K562 (cell line): ENCODE measurements around the gene GAB2. TPM values are rescaled to one million over a fixed set of nuclear protein-coding genes. Genes with fewer than 3 reads are reported as not detected.

Experiments used
- ATAC-seq: fragments of 200-7000 bp; cut with Tn5 transposase; 3 replicates; pipeline ENCODE4 v1.9.1; 2020; ENCODE audit warnings: moderate library complexity
- BruUV-seq: library from RNA; stranded (reverse); fragments of 400-500 nt; replicated peaks from 2 replicates; lab custom pipeline; 2021; lab: Mats Ljungman, UMichigan
- CTCF ChIA-PET: fragments of 300-600 bp; formaldehyde crosslinking; extraction: SDS; loops from one replicate; lab custom pipeline; 2021; ENCODE audit warnings: low intra/inter-chr PET ratio; lab: Yijun Ruan, JAX
- POLR2A ChIA-PET: fragments of 300-600, 350-650 bp; sonication (Branson Sonifier 250); formaldehyde crosslinking; extraction: SDS; loops from one replicate; lab custom pipeline; 2021; ENCODE audit warnings: antibody characterized with exemption, inconsistent platforms; lab: Yijun Ruan, JAX
- DNase-seq, 4 experiments: peaks; one replicate each; pipeline versions ENCODE4 v3.0.0 to v3.0.0-alpha.2; 2011 to 2018; ENCODE audit warnings: low spot score in 3 of 4, mixed read lengths in 3 of 4; ENCODE audit errors: extremely low read depth in 1 of 4
- FAIRE-seq: peaks from 2 replicates; lab custom pipeline; 2011; peaks lifted over from hg19 to GRCh38; lab: Jason Lieb, UNC
- H2AFZ ChIP-seq: 2 replicates; pipeline ENCODE4 v1.6.0; 2011; ENCODE audit warnings: low read depth, low read length, control low read depth, inconsistent platforms
- H3K27ac ChIP-seq: fragments of 200-600 bp; 3 replicates; pipeline ENCODE4 v1.8.0; 2011; ENCODE audit warnings: low read depth, mild to moderate bottlenecking, control low read depth, inconsistent platforms, low read length, moderate library complexity, mixed read lengths; ENCODE audit errors: extremely low read depth
- H3K27me3 ChIP-seq, 2 experiments: fragments of 300-600 bp in 1 of 2; 2 replicates in 1 of 2; 3 replicates in 1 of 2; pipeline versions ENCODE4 v1.6.0 to v1.8.0; 2011; ENCODE audit warnings: inconsistent platforms in 2 of 2, low read length in 2 of 2, mild to moderate bottlenecking in 1 of 2, mixed read lengths in 1 of 2, moderate library complexity in 1 of 2; ENCODE audit not compliant: control insufficient read depth in 2 of 2, insufficient read depth in 2 of 2
- H3K36me3 ChIP-seq: fragments of 300-600 bp; 3 replicates; pipeline ENCODE4 v1.8.0; 2011; ENCODE audit warnings: mild to moderate bottlenecking, low read length, inconsistent platforms; ENCODE audit not compliant: control insufficient read depth, insufficient read depth
- H3K4me1 ChIP-seq, 2 experiments: fragments of 200-600 bp in 1 of 2; replicated peaks in 1 of 2; 2 replicates in 1 of 2; 3 replicates in 1 of 2; pipeline versions ENCODE4 v1.5.1 to v1.8.0; 2011; ENCODE audit warnings: inconsistent platforms in 2 of 2, low read length in 2 of 2, mild to moderate bottlenecking in 1 of 2, mixed read lengths in 1 of 2, moderate library complexity in 1 of 2; ENCODE audit not compliant: control insufficient read depth in 2 of 2, insufficient read depth in 2 of 2
- H3K4me2 ChIP-seq: 2 replicates; pipeline ENCODE4 v1.6.1; 2011; ENCODE audit warnings: low read length, control low read depth, inconsistent platforms, mixed read lengths; ENCODE audit not compliant: insufficient read depth
- H3K4me3 ChIP-seq: fragments of 200-600 bp; sonication (generic), shearing (Covaris generic); 2 replicates; pipeline ENCODE4 v1.5.1; 2016; ENCODE audit warnings: control low read depth, inconsistent platforms
- H3K79me2 ChIP-seq: fragments of 200-600 bp; 3 replicates; pipeline ENCODE4 v1.8.0; 2011; ENCODE audit warnings: low read length, inconsistent platforms; ENCODE audit not compliant: control insufficient read depth, insufficient read depth
- H3K9ac ChIP-seq, 2 experiments: 2 replicates each; pipeline versions ENCODE4 v1.6.0 to v1.6.1; 2011; ENCODE audit warnings: low read depth in 2 of 2, low read length in 2 of 2, control low read depth in 1 of 2, inconsistent platforms in 1 of 2, mild to moderate bottlenecking in 1 of 2, mixed read lengths in 1 of 2; ENCODE audit not compliant: insufficient read depth in 1 of 2
- H3K9me1 ChIP-seq: one replicate; pipeline ENCODE4 v1.6.0; 2011; ENCODE audit warnings: inconsistent platforms, mild to moderate bottlenecking, low read length, moderate library complexity; ENCODE audit not compliant: control insufficient read depth, insufficient read depth
- H3K9me3 ChIP-seq: replicated peaks from 2 replicates; pipeline ENCODE4 v1.5.1; 2011; ENCODE audit warnings: low read depth, low read length, inconsistent platforms; ENCODE audit not compliant: control insufficient read depth, insufficient read depth
- H4K20me1 ChIP-seq: replicated peaks from 2 replicates; pipeline ENCODE4 v1.6.1; 2011; ENCODE audit warnings: low read length, inconsistent platforms, mixed read lengths; ENCODE audit not compliant: control insufficient read depth, insufficient read depth
- BRD4 ChIP-seq: fragments of 200-600 bp; sonication (generic); IDR thresholded peaks from 2 replicates; pipeline ENCODE4 v1.6.1; 2017; ENCODE audit warnings: inconsistent platforms
- FUS ChIP-seq: fragments of 200-400 bp; formaldehyde crosslinking; optimal IDR thresholded peaks from 2 replicates; pipeline ENCODE3; 2017; ENCODE audit warnings: low read depth, low read length
- HMBOX1 ChIP-seq: sonication (generic); IDR thresholded peaks from 2 replicates; pipeline ENCODE4 v1.6.1; 2016
- JUND ChIP-seq, 2 experiments: IDR thresholded peaks; 2 replicates in 1 of 2; 3 replicates in 1 of 2; pipeline ENCODE4 v1.6.1; 2011; ENCODE audit warnings: borderline replicate concordance in 2 of 2, low read depth in 2 of 2, low read length in 2 of 2, improper control_type of control experiment in 1 of 2, missing biosample characterization in 1 of 2, missing genetic modification characterization in 1 of 2, missing genetic modification reagents in 1 of 2
- NR2C2 ChIP-seq, 2 experiments: fragments of 200-800 bp in 1 of 2; sonication (Bioruptor generic) in 1 of 2; sonication (generic) in 1 of 2; formaldehyde crosslinking in 1 of 2; IDR thresholded peaks; 2 replicates each; pipeline versions ENCODE4 v1.6.1 to v1.8.0; 2016 to 2022; ENCODE audit warnings: mild to moderate bottlenecking in 1 of 2, missing compliant biosample characterization in 1 of 2, missing genetic modification characterization in 1 of 2, missing genetic modification reagents in 1 of 2
- NR2F6 ChIP-seq: fragments of 450-650 bp; formaldehyde crosslinking; IDR thresholded peaks from 2 replicates; pipeline ENCODE4 v1.4.0; 2020; ENCODE audit warnings: mild to moderate bottlenecking
- RCOR1 ChIP-seq, 2 experiments: IDR thresholded peaks; 2 replicates each; pipeline ENCODE4 v1.6.1; 2012; ENCODE audit warnings: low read depth in 2 of 2, low read length in 2 of 2, borderline replicate concordance in 1 of 2, improper control_type of control experiment in 1 of 2
- SRSF1 ChIP-seq: fragments of 200-400 bp; formaldehyde crosslinking; IDR thresholded peaks from 2 replicates; pipeline ENCODE4 v1.6.1; 2017; ENCODE audit warnings: mild to moderate bottlenecking, low read depth, low read length, moderate library complexity
- VEZF1 ChIP-seq: fragments of 200-800 bp; sonication (Bioruptor generic); IDR thresholded peaks from 2 replicates; pipeline ENCODE4 v1.6.1; 2017; ENCODE audit warnings: missing genetic modification characterization, missing compliant biosample characterization
- WHSC1 ChIP-seq: IDR thresholded peaks from one replicate; pipeline ENCODE4 v1.6.1; 2012; ENCODE audit warnings: low read length, control low read depth, inconsistent platforms
- ZNF512 ChIP-seq: IDR thresholded peaks from 2 replicates; pipeline ENCODE4 v1.6.1; 2016; ENCODE audit warnings: missing genetic modification characterization, missing compliant biosample characterization
- ZNF639 ChIP-seq, 2 experiments: fragments of 200-800 bp in 1 of 2; sonication (Bioruptor generic) in 1 of 2; sonication (generic) in 1 of 2; formaldehyde crosslinking in 1 of 2; IDR thresholded peaks in 1 of 2; conservative IDR thresholded peaks in 1 of 2; 2 replicates each; pipeline versions ENCODE4 v1.5.0 to v1.6.1; 2016 to 2020; ENCODE audit warnings: missing compliant biosample characterization in 1 of 2, missing genetic modification characterization in 1 of 2, missing genetic modification reagents in 1 of 2
- WGBS: fragments of 100-300 bp; shearing (Covaris generic); methylation state at CpG from one replicate; pipeline ENCODE4 v1.1.6; 2016; ENCODE audit warnings: low coverage, mixed read lengths; ENCODE audit not compliant: insufficient coverage; ENCODE audit errors: missing lambda C conversion rate; 5-methylcytosine and 5-hydroxymethylcytosine counted together
- in situ Hi-C: fragments of 300-500 bp; cut with MboI; formaldehyde crosslinking; loops from 4 replicates; pipeline ENCODE4 v1.15.0; 2018; ENCODE audit warnings: inconsistent platforms, mixed read lengths
- intact Hi-C: fragments of 100-400 bp; cut with micrococcal nuclease; formaldehyde crosslinking; loops from 2 replicates; pipeline ENCODE4 v1.14.2; 2022
- polyA plus RNA-seq, 8 experiments: library from polyadenylated mRNA; depleted of rRNA in 4 of 8; stranded (reverse) in 5 of 8; unstranded in 3 of 8; fragments of >200 nt; fragmentation: Nextera tagmentation in 2 of 8; fragmentation: Illumina TruSeq in 1 of 8; extraction: Ambion mirVana in 2 of 8; extraction: Trizol in 1 of 8; gene quantifications; 2 replicates each; pipeline versions ENCODE4 v1.2.1 to v1.2.3, GENCODE V29; 2011 to 2014; ENCODE audit warnings: inconsistent platforms in 1 of 8, missing spikeins in 1 of 8
- total RNA-seq, 7 experiments: library from RNA; depleted of rRNA in 6 of 7; stranded (reverse); fragments of >200 nt in 6 of 7; fragmentation: Illumina TruSeq in 2 of 7; extraction: Trizol in 2 of 7; gene quantifications; 2 replicates each; pipeline versions ENCODE4 v1.2.1 to v1.2.3, GENCODE V29; 2011 to 2021; ENCODE audit warnings: low replicate concordance in 1 of 7

GAB2 gene
- total and polyA plus RNA-seq, 9 of the 15 experiments (the other 6 are each of a cell fraction or from before 2014, with no cell fraction given) = 2.3 to 35.2 (median 16.1) TPM

- Histone ChIP-seq H3K9me1 (no peaks in the 10 kb centered on the region), H4K20me1 (no peaks in the 10 kb centered on the region), H3K79me2 (no peaks in the 10 kb centered on the region), H3K36me3 (no peaks in the 10 kb centered on the region), H3K4me3 (no peak overlapping the region), H3K4me2 (peak overlapping the region; percentile 10; the same call in 1 of the 2 replicates), H3K27ac (no peak overlapping the region), H3K4me1 (peaks cover 14 to 35% of the 10 kb centered on the region in 2 experiments; a peak in 4 of 5 replicates), H3K9me3 (no peaks in the 10 kb centered on the region), H3K9ac (no peak overlapping the region), H3K27me3 (no peaks in the 10 kb centered on the region), H2AFZ (no peak overlapping the region)
- in situ Hi-C loops = no loop called here
- FAIRE-seq (peak; percentile 6), ATAC-seq (peak; percentile 79), DNase-seq (peak in 2 of 4 experiments; percentile 33 to 53)
- ChIA-PET POLR2A (interaction anchor here (0.5 to 2.8 kb wide), 6 partner anchors 11 to 963 kb away, joined by 3 to 13 read pairs (median 4); partner anchors contain the start of gene GAB2), CTCF (no interaction called here)
- WGBS = 0% methylated on average over 4 of the region's 4 CpGs
- BruUV-seq = no TSS peak
- intact Hi-C loops = no loop called here
- no peak for TF ChIP-seq ZNF639 (CRISPR knock-in tag; conservative IDR thresholded peaks at IDR 0.05 in 1 of 2, IDR thresholded peaks at IDR 0.05 in 1 of 2)
- peak; percentile 11; the same call in 1 of the 2 replicates for TF ChIP-seq VEZF1 (CRISPR knock-in tag)
- no peak for TF ChIP-seq ZNF512 (tag)
- TF ChIP-seq NR2C2 (CRISPR knock-in tag; IDR thresholded peaks at IDR 0.05) = no peak
- TF ChIP-seq NR2C2 (tag; IDR thresholded peaks at IDR 0.05) = no peak
- TF ChIP-seq BRD4 = no peak
- no peak for TF ChIP-seq SRSF1
- 0 out of 2 replicates have a peak, but pooled peaks have one; percentile 49 for TF ChIP-seq HMBOX1
- TF ChIP-seq FUS = no peak
- no peak for TF ChIP-seq NR2F6 (CRISPR knock-in tag)
- TF ChIP-seq WHSC1 = no peak
- TF ChIP-seq RCOR1 (IDR thresholded peaks at IDR 0.05; ENCODE audit: borderline replicate concordance in 1 of 2, low read depth in 2 of 2, low read length in 2 of 2) = 0 out of 4 replicates have a peak, but pooled peaks of 1 of the 2 experiments have one; percentile 17
- TF ChIP-seq JUND (IDR thresholded peaks at IDR 0.05; ENCODE audit: borderline replicate concordance, low read depth, low read length) = peak; percentile 20; the same call in 1 of the 2 replicates
- TF ChIP-seq JUND (tag; IDR thresholded peaks at IDR 0.05; ENCODE audit: borderline replicate concordance, low read depth, low read length) = no peak
These were observed 12.0 kb upstream of the GAB2 start for GRCh38 chr11:78429660-78430059.
